Measurements from ENCODE around the gene MBP.
A peak's percentile ranks its signal among the peaks of the same experiment; 100 is the strongest.

MBP gene

GRCh38 chr18:77006305-77007175 is 126.0 kb downstream of the MBP start:
- Mint-ChIP-seq H3K27ac (no peak overlapping the region), H3K4me3 (no peak overlapping the region), H3K4me1 (ENCODE audit: low read depth) (peaks cover 33% of the 10 kb centered on the region)

GRCh38 chr18:77005651-77006195 is 126.9 kb downstream of the MBP start:
- H3K27me3 Mint-ChIP-seq (ENCODE audit: low read depth) = no peaks in the 10 kb centered on the region
- H3K9me3 Mint-ChIP-seq = no peaks in the 10 kb centered on the region
- H3K27ac Mint-ChIP-seq = no peak overlapping the region
- H3K4me3 Mint-ChIP-seq = no peak overlapping the region
- H3K36me3 Mint-ChIP-seq (ENCODE audit: low read depth) = peaks cover 15% of the 10 kb centered on the region
- peaks cover 30% of the 10 kb centered on the region for H3K4me1 Mint-ChIP-seq (ENCODE audit: low read depth)

More at GRCh38 chr18:77006305-77007175, 126.0 kb downstream of the MBP start:
- no peaks in the 10 kb centered on the region for H3K9me3 Mint-ChIP-seq
- H3K27me3 Mint-ChIP-seq (ENCODE audit: low read depth) = no peaks in the 10 kb centered on the region
- H3K36me3 Mint-ChIP-seq (ENCODE audit: low read depth) = peaks cover 18% of the 10 kb centered on the region

GRCh38 chr18:77004555-77005380 is 127.8 kb downstream of the MBP start:
- Mint-ChIP-seq H3K27ac (peak overlapping the region; percentile 57), H3K36me3 (ENCODE audit: low read depth) (peaks cover 11% of the 10 kb centered on the region), H3K27me3 (ENCODE audit: low read depth) (no peaks in the 10 kb centered on the region), H3K4me1 (ENCODE audit: low read depth) (peaks cover 32% of the 10 kb centered on the region), H3K9me3 (no peaks in the 10 kb centered on the region), H3K4me3 (peak overlapping the region; percentile 60)

GRCh38 chr18:77003316-77003715 is 129.3 kb downstream of the MBP start:
- no peaks in the 10 kb centered on the region for H3K9me3 Mint-ChIP-seq
- peaks cover 11% of the 10 kb centered on the region for H3K36me3 Mint-ChIP-seq (ENCODE audit: low read depth)
- H3K4me1 Mint-ChIP-seq (ENCODE audit: low read depth) = peaks cover 32% of the 10 kb centered on the region
- H3K27me3 Mint-ChIP-seq (ENCODE audit: low read depth) = no peaks in the 10 kb centered on the region
- no peak overlapping the region for H3K27ac Mint-ChIP-seq
- no peak overlapping the region for H3K4me3 Mint-ChIP-seq

- H3K4me1 Mint-ChIP-seq (ENCODE audit: low read depth) = peaks cover 32% of the 10 kb centered on the region
- H3K27ac Mint-ChIP-seq = no peak overlapping the region
- no peaks in the 10 kb centered on the region for H3K27me3 Mint-ChIP-seq (ENCODE audit: low read depth)
- peaks cover 11% of the 10 kb centered on the region for H3K36me3 Mint-ChIP-seq (ENCODE audit: low read depth)
- no peak overlapping the region for H3K4me3 Mint-ChIP-seq
- H3K9me3 Mint-ChIP-seq = no peaks in the 10 kb centered on the region
Measured at GRCh38 chr18:77002496-77002895, 130.1 kb downstream of the MBP start.

GRCh38 chr18:77001979-77002378 is 130.6 kb downstream of the MBP start:
- no peaks in the 10 kb centered on the region for H3K9me3 Mint-ChIP-seq
- H3K27ac Mint-ChIP-seq = no peak overlapping the region
- H3K36me3 Mint-ChIP-seq (ENCODE audit: low read depth) = peaks cover 11% of the 10 kb centered on the region
- peaks cover 32% of the 10 kb centered on the region for H3K4me1 Mint-ChIP-seq (ENCODE audit: low read depth)
- H3K27me3 Mint-ChIP-seq (ENCODE audit: low read depth) = no peaks in the 10 kb centered on the region
- no peak overlapping the region for H3K4me3 Mint-ChIP-seq

- no peak overlapping the region for H3K27ac Mint-ChIP-seq
Measured at GRCh38 chr18:77001041-77001440, 131.5 kb downstream of the MBP start.

GRCh38 chr18:77000527-77000926 is 132.1 kb downstream of the MBP start:
- no peak overlapping the region for H3K27ac Mint-ChIP-seq

More at GRCh38 chr18:77001041-77001440, 131.5 kb downstream of the MBP start:
- peaks cover 30% of the 10 kb centered on the region for H3K4me1 Mint-ChIP-seq (ENCODE audit: low read depth)
- no peak overlapping the region for H3K4me3 Mint-ChIP-seq
- H3K36me3 Mint-ChIP-seq (ENCODE audit: low read depth) = peaks cover 8% of the 10 kb centered on the region
- no peaks in the 10 kb centered on the region for H3K27me3 Mint-ChIP-seq (ENCODE audit: low read depth)
- no peaks in the 10 kb centered on the region for H3K9me3 Mint-ChIP-seq

GRCh38 chr18:76999077-76999476 is 133.5 kb downstream of the MBP start:
- Mint-ChIP-seq H3K36me3 (ENCODE audit: low read depth) (no peaks in the 10 kb centered on the region), H3K4me3 (no peak overlapping the region), H3K27ac (no peak overlapping the region), H3K27me3 (ENCODE audit: low read depth) (peaks cover 9% of the 10 kb centered on the region), H3K4me1 (ENCODE audit: low read depth) (peaks cover 17% of the 10 kb centered on the region), H3K9me3 (no peaks in the 10 kb centered on the region)

More at GRCh38 chr18:77000527-77000926, 132.1 kb downstream of the MBP start:
- Mint-ChIP-seq H3K27me3 (ENCODE audit: low read depth) (peaks cover 3% of the 10 kb centered on the region), H3K4me1 (ENCODE audit: low read depth) (peaks cover 26% of the 10 kb centered on the region), H3K4me3 (no peak overlapping the region), H3K9me3 (no peaks in the 10 kb centered on the region), H3K36me3 (ENCODE audit: low read depth) (peaks cover 5% of the 10 kb centered on the region)

- Mint-ChIP-seq H3K4me1 (ENCODE audit: low read depth) (peaks cover 11% of the 10 kb centered on the region), H3K27me3 (ENCODE audit: low read depth) (peaks cover 9% of the 10 kb centered on the region), H3K36me3 (ENCODE audit: low read depth) (no peaks in the 10 kb centered on the region), H3K27ac (no peak overlapping the region), H3K4me3 (no peak overlapping the region), H3K9me3 (no peaks in the 10 kb centered on the region)
Measured at GRCh38 chr18:76997951-76998808, 134.4 kb downstream of the MBP start.

GRCh38 chr18:76996429-76996828 is 136.2 kb downstream of the MBP start:
- Mint-ChIP-seq H3K27ac (no peak overlapping the region), H3K27me3 (ENCODE audit: low read depth) (peaks cover 9% of the 10 kb centered on the region), H3K9me3 (no peaks in the 10 kb centered on the region), H3K4me3 (no peak overlapping the region), H3K4me1 (ENCODE audit: low read depth) (peaks cover 7% of the 10 kb centered on the region), H3K36me3 (ENCODE audit: low read depth) (no peaks in the 10 kb centered on the region)

- H3K9me3 Mint-ChIP-seq = no peaks in the 10 kb centered on the region
- no peak overlapping the region for H3K4me3 Mint-ChIP-seq
- H3K4me1 Mint-ChIP-seq (ENCODE audit: low read depth) = peaks cover 9% of the 10 kb centered on the region
- H3K27ac Mint-ChIP-seq = no peak overlapping the region
- H3K36me3 Mint-ChIP-seq (ENCODE audit: low read depth) = no peaks in the 10 kb centered on the region
- H3K27me3 Mint-ChIP-seq (ENCODE audit: low read depth) = peaks cover 9% of the 10 kb centered on the region
Measured at GRCh38 chr18:76995896-76996295, 136.7 kb downstream of the MBP start.

GRCh38 chr18:76994086-76994654 is 138.4 kb downstream of the MBP start:
- Mint-ChIP-seq H3K4me3 (no peak overlapping the region), H3K9me3 (no peaks in the 10 kb centered on the region), H3K36me3 (ENCODE audit: low read depth) (no peaks in the 10 kb centered on the region), H3K27ac (no peak overlapping the region), H3K27me3 (ENCODE audit: low read depth) (peaks cover 9% of the 10 kb centered on the region), H3K4me1 (ENCODE audit: low read depth) (peaks cover 2% of the 10 kb centered on the region)

All from T-helper 1 cell treated with Interleukin-12 subunit alpha and Interleukin-12 subunit beta and Interleukin-4 antibody, amounts not matched to agents 30 μg/mL and 1 μg/mL, for 36 hours (primary cell).